Neural cell (in vitro differentiated cells): ENCODE results near the gene CBX2. TPM values are rescaled to one million over a fixed set of nuclear protein-coding genes. Genes with fewer than 3 reads are reported as not detected.
"Not testable (repeated sequence)": the region's sequence is repeated elsewhere in the genome, so short reads cannot be mapped to it uniquely, and the experiment has no call there.

ENCODE experiments used
- H2AFZ ChIP-seq: fragments of 200-600, 300-800 bp; sonication (generic), shearing (Covaris generic); 2 replicates; pipeline ENCODE4 v1.6.0; 2014; ENCODE audit warnings: low read depth, mild to moderate bottlenecking, antibody characterized with exemption, low read length, moderate library complexity
- H3F3A ChIP-seq: fragments of 200-600 bp; shearing (Covaris generic); 2 replicates; pipeline ENCODE4 v1.6.1; 2016; ENCODE audit warnings: mild to moderate bottlenecking, moderate library complexity, mixed read lengths, antibody characterized with exemption, low read length; ENCODE audit not compliant: insufficient read depth, poor library complexity, severe bottlenecking
- H3K27ac ChIP-seq: fragments of 200-600, 300-800 bp; sonication (generic), shearing (Covaris generic); 2 replicates; pipeline ENCODE4 v1.5.1; 2014; ENCODE audit warnings: mild to moderate bottlenecking, low read length, moderate library complexity
- H3K27me3 ChIP-seq: fragments of 300-800, 200-600 bp; sonication (generic), shearing (Covaris generic); 2 replicates; pipeline ENCODE4 v1.6.0; 2014; ENCODE audit warnings: mild to moderate bottlenecking, low read depth, low read length, moderate library complexity; ENCODE audit not compliant: insufficient read depth
- H3K36me3 ChIP-seq: fragments of 300-800, 200-600 bp; sonication (generic), shearing (Covaris generic); 2 replicates; pipeline ENCODE4 v1.5.1; 2014; ENCODE audit warnings: mild to moderate bottlenecking, antibody characterized with exemption, low read length, moderate library complexity; ENCODE audit not compliant: insufficient read depth
- H3K4me2 ChIP-seq: fragments of 300-800, 200-600 bp; sonication (generic), shearing (Covaris generic); 2 replicates; pipeline ENCODE4 v1.6.0; 2014; ENCODE audit warnings: mild to moderate bottlenecking, low read length
- H3K4me3 ChIP-seq: fragments of 300-800, 200-600 bp; sonication (generic), shearing (Covaris generic); 2 replicates; pipeline ENCODE4 v1.5.1; 2014; ENCODE audit warnings: mild to moderate bottlenecking, low read length, moderate library complexity
- H3K79me2 ChIP-seq: fragments of 200-600 bp; shearing (Covaris generic); replicated peaks from 2 replicates; pipeline ENCODE4 v1.6.0; 2014; ENCODE audit warnings: mild to moderate bottlenecking, low read length, moderate library complexity; ENCODE audit not compliant: insufficient read depth
- H3K9ac ChIP-seq: fragments of 300-800, 200-600 bp; sonication (generic), shearing (Covaris generic); 2 replicates; pipeline ENCODE4 v1.6.1; 2016; ENCODE audit warnings: mild to moderate bottlenecking, low read length, mixed read lengths
- H3K9me2 ChIP-seq: fragments of 200-600 bp; shearing (Covaris generic); 2 replicates; pipeline ENCODE4 v1.6.1; 2016; ENCODE audit warnings: mild to moderate bottlenecking, low read length, mixed read lengths; ENCODE audit not compliant: insufficient read depth
- H3K9me3 ChIP-seq: fragments of 200-600, 300-800 bp; sonication (generic), shearing (Covaris generic); 2 replicates; pipeline ENCODE4 v1.6.1; 2016; ENCODE audit warnings: mild to moderate bottlenecking, mixed run types, low read length, moderate library complexity, mixed read lengths
- H4K20me1 ChIP-seq: fragments of 200-600 bp; shearing (Covaris generic); 2 replicates; pipeline ENCODE4 v1.6.1; 2016; ENCODE audit warnings: mild to moderate bottlenecking, mixed run types; ENCODE audit not compliant: insufficient read depth
- CTCF ChIP-seq: fragments of 450-650 bp; IDR thresholded peaks from 2 replicates; pipeline ENCODE4 v1.5.1; 2014; ENCODE audit warnings: antibody characterized with exemption, mild to moderate bottlenecking, moderate library complexity; ENCODE audit not compliant: poor library complexity, severe bottlenecking
- EP300 ChIP-seq: fragments of 450-650 bp; conservative IDR thresholded peaks from 2 replicates; pipeline ENCODE4 v1.6.1; 2014; ENCODE audit warnings: antibody characterized with exemption, mild to moderate bottlenecking, moderate library complexity; ENCODE audit not compliant: poor library complexity, severe bottlenecking
- EZH2 ChIP-seq: fragments of 200-600, 300-800 bp; shearing (Covaris generic), sonication (generic); IDR thresholded peaks from 2 replicates; pipeline ENCODE4 v1.6.1; 2014; ENCODE audit warnings: antibody characterized with exemption, low read length, borderline replicate concordance, mild to moderate bottlenecking; ENCODE audit not compliant: insufficient read depth, poor library complexity, severe bottlenecking
- MXI1 ChIP-seq: fragments of 450-650 bp; conservative IDR thresholded peaks from 2 replicates; pipeline ENCODE4 v1.6.1; 2014; ENCODE audit warnings: antibody characterized with exemption, mild to moderate bottlenecking; ENCODE audit not compliant: poor library complexity, severe bottlenecking
- POLR2AphosphoS5 ChIP-seq: IDR thresholded peaks from 2 replicates; pipeline ENCODE4 v1.6.1; 2012
- RAD21 ChIP-seq: fragments of 450-650 bp; conservative IDR thresholded peaks from 2 replicates; pipeline ENCODE4 v1.6.1; 2014; ENCODE audit warnings: antibody characterized with exemption, mild to moderate bottlenecking, moderate library complexity
- REST ChIP-seq: IDR thresholded peaks from 2 replicates; pipeline ENCODE4 v1.6.1; 2012; ENCODE audit warnings: borderline replicate concordance
- SMC3 ChIP-seq: fragments of 450-650 bp; conservative IDR thresholded peaks from 2 replicates; pipeline ENCODE4 v1.6.1; 2014; ENCODE audit warnings: antibody characterized with exemption, mild to moderate bottlenecking, moderate library complexity; ENCODE audit not compliant: poor library complexity
- TAF1 ChIP-seq: IDR thresholded peaks from 2 replicates; pipeline ENCODE4 v1.6.1; 2012; ENCODE audit warnings: low read depth
- polyA plus RNA-seq: library from polyadenylated mRNA; depleted of rRNA; stranded (reverse); fragments of >200 nt; gene quantifications from 2 replicates; pipeline ENCODE4 v1.2.3, GENCODE V29; 2014

Gene CBX2
- polyA plus RNA-seq, 1 donor from 2014 or later: 16.9 TPM

GRCh38 chr17:79769570-79770506 is 8.1 kb upstream of the CBX2 start:
- Histone ChIP-seq H4K20me1 (no peaks in the 10 kb centered on the region), H3K27me3 (no peaks in the 10 kb centered on the region), H3K9me3 (no peaks in the 10 kb centered on the region), H3K4me3 (no peak overlapping the region), H2AFZ (no peak overlapping the region), H3K4me2 (no peak overlapping the region), H3K36me3 (no peaks in the 10 kb centered on the region), H3K9me2 (no peaks in the 10 kb centered on the region), H3K9ac (no peak overlapping the region), H3K27ac (no peak overlapping the region), H3K79me2 (no peaks in the 10 kb centered on the region), H3F3A (no peaks in the 10 kb centered on the region)
- TF ChIP-seq MXI1: no peak
- no peak for TF ChIP-seq CTCF
- no peak for TF ChIP-seq RAD21
- no peak for TF ChIP-seq SMC3
- no peak for TF ChIP-seq TAF1
- no peak for TF ChIP-seq REST
- TF ChIP-seq POLR2AphosphoS5: no peak
- TF ChIP-seq EP300: no peak
- TF ChIP-seq EZH2: no peak

GRCh38 chr17:79771276-79771675 is 6.7 kb upstream of the CBX2 start:
- Histone ChIP-seq H3K9me3 (no peaks in the 10 kb centered on the region), H3K9ac (no peak overlapping the region), H3K27ac (no peak overlapping the region), H3K27me3 (no peaks in the 10 kb centered on the region), H3K79me2 (no peaks in the 10 kb centered on the region), H3K36me3 (no peaks in the 10 kb centered on the region), H2AFZ (no peak overlapping the region), H4K20me1 (no peaks in the 10 kb centered on the region), H3K4me3 (no peak overlapping the region), H3K9me2 (no peaks in the 10 kb centered on the region), H3F3A (no peaks in the 10 kb centered on the region), H3K4me2 (no peak overlapping the region)
- no peak for TF ChIP-seq TAF1
- TF ChIP-seq CTCF: no peak
- TF ChIP-seq POLR2AphosphoS5: no peak
- TF ChIP-seq REST: no peak
- no peak for TF ChIP-seq RAD21
- no peak for TF ChIP-seq MXI1
- TF ChIP-seq EZH2: no peak
- no peak for TF ChIP-seq SMC3
- no peak for TF ChIP-seq EP300

GRCh38 chr17:79772726-79773125 is 5.2 kb upstream of the CBX2 start:
- not testable (repeated sequence) for H4K20me1 ChIP-seq, H3K4me2 ChIP-seq, H3K79me2 ChIP-seq

More at GRCh38 chr17:79772726-79773125, 5.2 kb upstream of the CBX2 start:
- not testable (repeated sequence) for H3K9ac ChIP-seq, H3K9me3 ChIP-seq, H3K9me2 ChIP-seq, H3K27me3 ChIP-seq, H2AFZ ChIP-seq, H3F3A ChIP-seq, H3K36me3 ChIP-seq, H3K27ac ChIP-seq, H3K4me3 ChIP-seq
